Amniotic stem cell (primary cell): ENCODE measurements around the gene MSANTD1.

ENCODE experiments used
- DNase-seq: peaks from one replicate; lab custom pipeline; 2025; lab: John Stamatoyannopoulos, UW

The MSANTD1 gene

DNA sequence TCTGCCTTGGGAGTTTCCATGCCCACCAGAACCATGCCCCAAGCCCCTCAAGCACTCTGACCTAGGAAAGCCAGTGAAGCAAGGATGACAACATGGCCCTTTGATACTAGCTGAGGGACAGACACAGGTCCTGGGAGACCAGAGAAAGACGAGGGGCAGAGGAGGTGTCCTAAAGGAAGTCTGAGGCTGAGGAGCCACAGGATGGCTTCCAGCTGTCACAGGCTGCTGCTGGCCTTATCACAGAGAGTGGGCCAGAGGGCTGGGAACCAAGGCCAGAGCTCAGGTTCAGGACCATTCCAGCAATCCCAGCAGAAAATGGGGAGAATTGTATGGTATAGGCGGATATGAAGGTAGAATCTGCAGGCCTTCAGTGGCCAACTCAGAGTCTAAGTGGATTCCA, 31.7 kb upstream of the MSANTD1 start:
- no peak for DNase-seq

DNA sequence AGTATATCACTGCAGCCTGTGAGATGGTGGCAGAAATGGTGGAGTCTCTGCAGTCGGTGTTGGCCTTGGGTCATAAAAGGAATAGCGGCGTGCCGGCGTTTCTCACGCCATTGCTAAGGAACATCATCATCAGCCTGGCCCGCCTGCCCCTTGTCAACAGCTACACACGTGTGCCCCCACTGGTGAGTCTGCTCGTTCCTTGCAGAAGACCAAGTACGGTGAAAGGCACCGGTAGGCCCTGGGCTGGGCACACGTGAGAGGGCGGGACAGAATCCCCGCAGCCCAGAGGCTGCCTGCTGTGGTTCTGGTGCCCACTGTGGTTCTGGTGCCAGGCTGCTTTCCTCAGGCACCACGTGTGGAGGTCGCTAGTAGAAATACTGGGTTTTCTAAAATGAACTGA, 31.2 kb upstream of the MSANTD1 start:
- DNase-seq, result no peak

DNA sequence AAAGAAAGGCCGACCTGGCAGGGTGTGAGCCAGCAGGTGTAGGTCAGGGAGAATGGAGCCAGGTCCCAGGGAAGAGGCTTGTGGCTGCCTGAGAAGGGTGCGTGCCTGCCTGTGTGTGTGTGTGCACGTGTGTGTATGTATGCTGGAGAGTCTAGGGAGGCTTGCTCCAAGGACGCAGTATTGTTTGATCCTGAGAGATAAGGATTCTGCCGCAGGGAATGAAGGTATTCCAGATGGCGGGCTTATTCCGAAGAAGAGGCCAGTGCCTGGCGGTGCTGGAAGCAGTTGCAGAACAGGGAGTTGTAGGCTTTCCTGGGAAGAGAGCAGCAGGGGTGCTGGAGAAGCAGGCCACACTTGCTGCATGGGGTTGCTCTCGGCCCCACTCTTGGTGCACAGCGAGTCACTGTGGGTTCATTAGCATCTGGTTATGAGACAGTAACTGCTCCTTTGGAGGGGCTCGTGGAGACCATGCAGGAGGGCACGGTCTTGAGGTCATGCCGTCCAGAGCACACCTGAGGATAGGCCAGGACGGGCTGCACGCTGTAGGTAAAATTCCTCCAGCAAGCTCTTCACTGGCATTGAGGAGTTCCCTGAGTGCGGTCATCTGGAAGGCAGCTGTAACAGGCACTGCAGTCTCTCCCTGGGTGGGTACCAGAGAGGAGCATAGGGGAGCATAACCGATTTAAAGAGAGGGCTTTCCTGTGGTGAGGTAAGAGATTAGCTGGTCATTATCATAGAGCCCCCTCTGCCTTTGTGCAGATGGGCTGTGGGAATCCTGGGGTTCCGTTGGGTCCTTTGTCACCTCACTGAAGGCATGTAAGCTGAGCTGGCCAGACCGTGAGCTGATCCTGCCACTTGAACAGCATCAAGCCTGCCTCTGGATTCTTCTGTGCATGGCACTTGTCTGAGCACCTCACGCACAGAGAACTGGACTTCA, 29.9 kb upstream of the MSANTD1 start:
- DNase-seq, result no peak

GRCh38 chr4:3219761-3220475, 29.0 kb upstream of the MSANTD1 start:
- no peak for DNase-seq

DNA sequence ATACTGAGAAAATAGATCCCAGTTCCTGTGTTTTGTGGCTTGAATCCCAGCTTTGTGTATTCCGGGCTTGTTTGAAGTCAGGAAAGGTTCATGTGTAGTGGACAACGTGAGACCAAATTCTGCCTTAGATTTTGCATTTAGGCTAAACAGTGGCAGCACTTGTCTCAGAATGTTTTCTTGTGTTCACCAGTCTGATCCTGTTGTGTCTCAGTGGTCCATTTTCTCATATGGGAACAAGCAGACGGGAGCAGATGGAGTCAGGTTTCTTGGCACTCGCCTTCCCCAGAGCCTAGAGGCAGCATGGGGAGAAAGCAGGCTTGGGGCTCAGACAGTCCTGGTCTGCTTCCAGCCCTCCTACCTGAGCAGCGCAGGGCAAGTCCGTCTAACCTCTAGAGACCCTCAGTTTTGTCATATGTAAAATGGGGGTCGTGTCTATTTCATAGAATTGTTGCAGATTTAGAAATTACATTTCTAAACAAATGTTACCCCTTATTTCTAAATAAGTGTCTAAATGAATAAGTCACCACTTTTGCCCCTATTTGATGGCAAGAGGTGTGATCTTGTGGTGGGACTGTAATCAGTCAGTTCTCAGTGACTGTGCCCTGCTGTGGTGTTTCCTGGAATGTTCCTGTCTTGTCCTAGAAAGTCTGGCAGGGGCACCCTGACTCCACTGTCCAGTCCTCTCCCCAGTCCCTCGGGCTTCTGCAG, 28.3 kb upstream of the MSANTD1 start:
- no peak for DNase-seq

DNA sequence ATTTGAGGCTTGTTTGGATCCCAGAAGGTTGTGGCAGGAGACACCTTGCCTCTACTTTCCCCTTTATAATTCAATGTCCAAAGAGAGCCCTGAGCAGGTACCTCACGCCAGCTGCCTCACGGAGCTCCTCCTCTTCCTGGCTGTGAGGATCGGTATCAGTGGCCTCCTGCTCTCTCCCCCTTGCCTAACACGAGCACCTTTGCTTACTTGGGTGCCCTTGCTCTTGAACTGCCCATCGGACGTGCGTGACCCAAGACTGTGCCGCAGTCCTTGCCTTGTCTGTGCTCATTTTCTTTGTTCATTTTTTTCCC, 27.8 kb upstream of the MSANTD1 start:
- DNase-seq, result no peak

- no peak for DNase-seq
Measured at GRCh38 chr4:3221996-3222395, 27.0 kb upstream of the MSANTD1 start.

- DNase-seq, result no peak
Measured at GRCh38 chr4:3223346-3223745, 25.6 kb upstream of the MSANTD1 start.

GRCh38 chr4:3223956-3224748, 24.8 kb upstream of the MSANTD1 start:
- DNase-seq, result no peak

DNA sequence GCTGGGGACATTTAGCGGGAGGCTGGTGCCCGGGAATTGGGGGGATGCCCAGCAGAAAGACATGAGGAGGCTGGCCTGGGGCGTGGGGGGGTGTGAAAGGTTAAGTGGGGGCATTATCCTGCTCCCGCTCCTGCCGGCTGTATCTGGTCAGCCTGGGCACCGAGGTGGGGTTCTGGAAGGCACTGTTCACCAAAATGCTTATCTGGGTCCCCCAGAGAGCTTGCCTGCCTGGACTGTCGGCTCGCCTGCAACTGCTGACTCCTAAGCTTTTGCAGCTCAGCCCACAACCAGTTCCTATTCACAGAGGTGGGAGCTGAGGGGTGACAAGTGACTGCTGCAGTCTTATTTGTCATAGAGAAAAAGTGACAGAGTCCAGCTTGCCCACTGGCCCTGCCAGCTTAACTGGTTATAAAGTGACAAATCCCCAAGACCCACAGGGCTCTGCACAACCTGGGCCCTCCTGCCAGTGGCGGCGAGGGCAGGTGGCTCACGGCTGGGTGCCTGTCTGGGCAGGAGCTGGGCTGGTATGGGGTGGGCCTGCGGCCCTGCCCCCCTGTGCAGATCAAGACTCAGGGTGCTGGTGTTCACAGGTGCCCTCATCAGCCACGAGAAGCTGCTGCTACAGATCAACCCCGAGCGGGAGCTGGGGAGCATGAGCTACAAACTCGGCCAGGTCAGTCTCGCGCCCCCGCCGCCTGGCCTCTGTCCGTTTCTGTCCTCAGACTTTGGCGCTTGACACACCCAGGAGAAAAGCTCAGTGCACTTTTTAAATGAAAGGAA, 23.7 kb upstream of the MSANTD1 start:
- no peak for DNase-seq

DNA sequence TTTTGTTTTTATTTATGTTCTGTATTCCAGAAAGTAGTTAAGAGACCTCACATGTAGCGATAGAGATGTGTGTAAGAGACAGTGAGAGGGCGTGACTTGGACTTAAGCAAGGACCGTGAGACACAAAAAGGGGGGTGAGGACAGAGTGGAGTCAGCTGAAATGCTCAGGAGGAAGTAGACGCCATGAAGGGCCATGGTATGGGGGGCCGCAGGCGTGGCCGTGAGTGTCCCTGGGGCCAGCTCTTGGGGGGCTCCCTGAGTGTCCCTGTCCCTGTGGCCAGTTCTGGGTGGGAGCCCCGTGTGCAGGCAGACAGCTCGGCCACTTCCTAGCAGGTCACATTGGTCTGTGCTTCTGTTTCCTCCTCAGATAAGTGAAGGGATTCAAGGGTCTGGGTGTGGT, 23.0 kb upstream of the MSANTD1 start:
- no peak for DNase-seq

DNA sequence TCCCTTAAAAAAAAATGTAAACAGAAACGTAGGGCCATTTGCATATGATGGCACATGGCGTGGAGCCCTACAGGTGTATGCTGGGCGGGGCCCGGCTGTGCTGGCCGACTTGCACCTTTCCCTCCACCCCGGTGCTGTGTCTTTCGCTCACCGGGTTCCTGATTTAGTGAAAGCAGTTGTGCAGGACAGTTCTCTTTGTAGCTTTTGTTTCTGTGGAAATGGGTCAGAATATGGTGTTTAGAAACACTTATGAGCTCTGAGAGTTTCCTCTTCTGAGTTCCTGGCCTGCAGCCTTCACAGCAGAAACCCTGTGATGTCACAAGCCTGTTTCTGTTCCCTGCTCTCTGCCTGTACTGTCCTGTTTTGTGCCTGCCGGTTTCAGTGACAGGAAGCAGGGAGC, 22.5 kb upstream of the MSANTD1 start:
- no peak for DNase-seq

GRCh38 chr4:3226944-3227343, 22.0 kb upstream of the MSANTD1 start:
- DNase-seq, result no peak

DNA sequence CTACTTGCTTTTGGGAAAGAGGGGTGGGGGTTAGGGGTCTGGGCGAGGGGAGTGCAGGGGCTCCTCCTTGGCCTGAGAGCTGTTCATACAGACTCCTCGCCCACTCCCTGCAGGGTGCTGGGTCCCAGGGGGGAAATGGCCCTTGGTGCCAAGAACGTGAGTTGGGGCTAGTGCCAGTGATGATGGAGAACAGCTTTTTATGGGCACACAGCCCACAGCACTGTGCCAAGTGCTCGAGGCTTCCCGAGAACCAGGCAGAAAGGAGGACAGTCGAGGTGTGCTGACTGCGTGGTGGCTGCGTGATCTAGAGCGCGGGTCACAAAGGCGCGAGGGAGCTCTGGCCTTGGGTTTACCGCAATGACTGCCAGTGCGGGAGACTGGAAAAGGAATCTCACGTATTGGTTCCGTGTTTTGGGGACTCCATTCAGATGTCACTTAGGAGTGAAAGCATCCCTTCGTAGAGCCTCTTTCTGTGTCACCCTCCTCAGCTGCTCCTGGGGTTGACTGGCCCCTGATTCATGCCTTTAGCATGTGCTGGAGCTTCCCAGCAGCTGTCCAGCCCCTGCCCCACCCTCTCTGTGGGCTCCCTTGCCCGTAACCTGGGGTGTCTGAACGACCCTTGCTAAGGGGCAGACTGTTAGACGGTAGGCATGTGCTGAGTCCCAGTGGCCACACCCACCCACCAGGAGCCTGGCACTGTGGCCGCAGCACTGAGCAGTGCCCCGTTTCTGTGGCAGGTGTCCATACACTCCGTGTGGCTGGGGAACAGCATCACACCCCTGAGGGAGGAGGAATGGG, 20.9 kb upstream of the MSANTD1 start:
- no peak for DNase-seq

DNA sequence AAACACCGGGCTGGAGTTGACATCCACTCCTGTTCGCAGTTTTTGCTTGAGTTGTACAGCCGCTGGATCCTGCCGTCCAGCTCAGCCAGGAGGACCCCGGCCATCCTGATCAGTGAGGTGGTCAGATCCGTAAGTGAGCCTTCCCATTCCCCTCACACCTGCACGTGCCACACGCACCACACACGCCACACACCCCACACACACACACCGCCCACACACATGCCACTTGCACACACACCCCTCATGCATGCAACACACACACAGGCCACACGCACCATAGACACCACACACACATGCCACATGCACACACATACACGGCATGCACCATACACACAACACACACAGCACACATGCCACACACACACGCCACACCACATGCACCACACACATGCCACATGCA, 20.1 kb upstream of the MSANTD1 start:
- DNase-seq, result no peak

DNA sequence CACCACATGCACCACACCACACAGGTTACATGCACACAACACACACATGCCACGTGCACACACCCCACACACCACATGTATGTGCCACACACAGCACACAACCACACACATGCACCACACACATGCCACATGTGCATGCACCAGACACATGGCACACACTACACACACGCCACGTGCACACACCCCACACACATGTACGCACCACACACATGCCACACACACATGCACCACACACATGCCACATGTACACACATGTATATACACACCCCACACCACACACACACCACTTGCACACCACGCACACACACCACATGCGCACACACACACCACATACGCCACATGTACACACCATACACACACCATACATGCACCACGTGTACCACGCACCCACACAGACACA, 19.6 kb upstream of the MSANTD1 start:
- no peak for DNase-seq

DNA sequence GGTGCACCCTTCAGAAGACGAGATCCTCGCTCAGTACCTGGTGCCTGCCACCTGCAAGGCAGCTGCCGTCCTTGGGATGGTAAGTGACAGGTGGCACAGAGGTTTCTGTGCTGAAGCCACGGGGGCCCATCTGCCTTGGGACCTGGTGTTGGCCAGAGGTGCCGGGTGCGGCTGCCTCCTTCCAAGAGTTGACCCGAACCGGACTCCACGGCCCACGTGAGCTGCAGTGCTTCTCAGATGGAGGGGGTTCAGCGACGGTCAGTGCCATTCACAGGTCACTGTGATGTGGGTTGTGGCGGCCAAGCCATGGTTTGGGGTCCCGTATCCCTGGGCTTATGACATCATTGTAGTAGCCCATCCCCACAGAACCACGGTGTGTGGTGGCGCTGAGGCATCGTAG, 19.0 kb upstream of the MSANTD1 start:
- no peak for DNase-seq

- DNase-seq, result no peak
Measured at GRCh38 chr4:3231471-3231870, 17.5 kb upstream of the MSANTD1 start.

DNA sequence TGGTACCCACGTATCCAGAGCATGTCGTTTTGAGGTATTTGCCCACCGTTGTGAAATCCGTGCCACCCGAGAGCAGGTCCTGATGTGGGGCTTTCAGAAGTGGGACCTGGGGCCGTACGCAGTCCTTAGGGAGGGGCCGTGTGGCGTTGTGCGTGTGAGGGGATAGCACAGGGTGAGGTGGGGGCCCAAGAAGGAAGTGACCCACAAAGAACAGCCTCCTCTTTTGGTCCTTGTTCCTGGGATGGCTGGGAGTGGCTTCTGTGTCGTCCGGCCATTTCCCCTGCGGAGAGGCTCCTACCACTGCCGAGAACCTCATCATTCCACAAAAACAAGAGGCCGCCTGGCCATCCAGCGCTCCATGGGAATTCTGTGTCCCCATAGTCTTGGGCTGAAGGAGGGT, 17.0 kb upstream of the MSANTD1 start:
- DNase-seq, result no peak

DNA sequence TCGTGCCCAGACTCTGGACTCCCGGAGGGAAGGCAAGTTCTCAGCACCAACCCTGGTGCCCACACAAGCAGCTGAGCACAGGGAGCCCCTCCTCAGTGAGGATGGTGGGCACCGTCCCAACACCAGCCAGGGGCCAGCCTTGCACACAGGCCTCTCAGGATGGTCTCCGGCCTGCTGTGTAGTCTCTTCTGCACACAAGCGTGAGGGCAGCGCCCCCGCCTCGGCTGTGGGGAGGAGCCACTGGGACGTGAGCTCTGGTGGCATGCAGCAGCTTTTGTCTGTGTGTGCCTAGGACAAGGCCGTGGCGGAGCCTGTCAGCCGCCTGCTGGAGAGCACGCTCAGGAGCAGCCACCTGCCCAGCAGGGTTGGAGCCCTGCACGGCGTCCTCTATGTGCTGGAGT, 16.1 kb upstream of the MSANTD1 start:
- DNase-seq, result no peak
